HEK293T (cell line): ENCODE results near the gene DLG2.

Experiments
- CTCF ChIA-PET: fragments of 350-600 bp; formaldehyde crosslinking; extraction: SDS; loops from one replicate; lab custom pipeline; 2021; ENCODE audit warnings: antibody characterized with exemption, inconsistent platforms; lab: Yijun Ruan, JAX
- POLR2A ChIA-PET: fragments of 350-600 bp; formaldehyde crosslinking; extraction: SDS; loops from one replicate; lab custom pipeline; 2020; ENCODE audit warnings: antibody characterized with exemption, inconsistent platforms; lab: Yijun Ruan, JAX
- DNase-seq: peaks from one replicate; pipeline ENCODE4 v3.0.0; 2012; ENCODE audit warnings: mixed read lengths; ENCODE audit errors: extremely low spot score
- ARNT ChIP-seq: fragments of 450-650 bp; IDR thresholded peaks from 2 replicates; pipeline ENCODE4 v1.6.1; 2017; ENCODE audit warnings: mild to moderate bottlenecking
- BHLHE40 ChIP-seq: fragments of 450-650 bp; IDR thresholded peaks from 2 replicates; pipeline ENCODE4 v1.6.1; 2016; ENCODE audit warnings: mild to moderate bottlenecking, moderate library complexity, borderline replicate concordance
- CTBP1 ChIP-seq: fragments of 450-650 bp; IDR thresholded peaks from 2 replicates; pipeline ENCODE4 v1.6.1; 2016; ENCODE audit warnings: borderline replicate concordance
- ELF4 ChIP-seq: fragments of 450-650 bp; IDR thresholded peaks from 2 replicates; pipeline ENCODE4 v1.6.1; 2017; ENCODE audit warnings: antibody characterized with exemption
- FOXA1 ChIP-seq: fragments of 450-650 bp; IDR thresholded peaks from 2 replicates; pipeline ENCODE4 v1.6.1; 2016; ENCODE audit warnings: mild to moderate bottlenecking
- FOXK2 ChIP-seq: fragments of 450-650 bp; IDR thresholded peaks from 2 replicates; pipeline ENCODE4 v1.6.1; 2016; ENCODE audit warnings: mild to moderate bottlenecking
- FOXM1 ChIP-seq: fragments of 450-650 bp; IDR thresholded peaks from 2 replicates; pipeline ENCODE4 v1.6.1; 2017; ENCODE audit warnings: mild to moderate bottlenecking, borderline replicate concordance
- HDGF ChIP-seq: fragments of 450-650 bp; IDR thresholded peaks from 2 replicates; pipeline ENCODE4 v1.6.1; 2017; ENCODE audit warnings: antibody characterized with exemption, borderline replicate concordance
- L3MBTL2 ChIP-seq: fragments of 450-650 bp; conservative IDR thresholded peaks from 2 replicates; pipeline ENCODE4 v1.6.1; 2016; ENCODE audit warnings: mild to moderate bottlenecking
- LEF1 ChIP-seq: fragments of 450-650 bp; IDR thresholded peaks from 2 replicates; pipeline ENCODE4 v1.6.1; 2017; ENCODE audit warnings: mild to moderate bottlenecking, borderline replicate concordance
- NFRKB ChIP-seq: fragments of 450-650 bp; IDR thresholded peaks from 2 replicates; pipeline ENCODE4 v1.6.1; 2016; ENCODE audit warnings: mild to moderate bottlenecking, moderate library complexity
- SP1 ChIP-seq: fragments of 450-650 bp; IDR thresholded peaks from 2 replicates; pipeline ENCODE4 v1.6.1; 2017
- SUZ12 ChIP-seq: fragments of 450-650 bp; IDR thresholded peaks from 2 replicates; pipeline ENCODE4 v1.6.1; 2016; ENCODE audit warnings: mild to moderate bottlenecking
- TARDBP ChIP-seq: fragments of 450-650 bp; IDR thresholded peaks from 2 replicates; pipeline ENCODE4 v1.6.1; 2016
- ZNF384 ChIP-seq: fragments of 450-650 bp; IDR thresholded peaks from 2 replicates; pipeline ENCODE4 v1.6.1; 2016
- TF ChIP-seq, protein P1 (sequence below): fragments of 450-650 bp; IDR thresholded peaks from 2 replicates; pipeline ENCODE4 v1.6.1; 2016

The DLG2 gene

DNA sequence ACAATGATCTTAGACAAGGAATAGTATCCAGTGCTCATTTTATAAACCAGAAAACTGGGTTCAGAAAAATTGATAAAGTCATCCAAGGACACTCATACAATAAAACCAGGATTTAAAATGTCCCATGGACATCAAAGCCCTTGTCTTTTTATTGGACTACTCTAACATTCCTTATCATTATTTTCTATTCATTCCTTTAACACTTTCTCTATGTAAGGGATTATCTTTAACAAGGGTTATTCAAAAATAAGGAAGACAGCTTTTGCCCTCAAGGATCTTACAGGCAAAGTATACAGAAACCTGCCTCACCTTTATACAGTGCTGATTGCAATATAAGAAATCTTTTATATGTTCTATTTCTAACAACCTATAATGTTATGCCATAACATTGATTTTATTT lies 790.8 kb downstream of the DLG2 start:
- ChIA-PET CTCF (no interaction called here), POLR2A (no interaction called here)
- TF ChIP-seq HDGF (no peak), ELF4 (no peak), FOXM1 (no peak), LEF1 (no peak), FOXK2 (no peak)
- no peak for DNase-seq

DNA sequence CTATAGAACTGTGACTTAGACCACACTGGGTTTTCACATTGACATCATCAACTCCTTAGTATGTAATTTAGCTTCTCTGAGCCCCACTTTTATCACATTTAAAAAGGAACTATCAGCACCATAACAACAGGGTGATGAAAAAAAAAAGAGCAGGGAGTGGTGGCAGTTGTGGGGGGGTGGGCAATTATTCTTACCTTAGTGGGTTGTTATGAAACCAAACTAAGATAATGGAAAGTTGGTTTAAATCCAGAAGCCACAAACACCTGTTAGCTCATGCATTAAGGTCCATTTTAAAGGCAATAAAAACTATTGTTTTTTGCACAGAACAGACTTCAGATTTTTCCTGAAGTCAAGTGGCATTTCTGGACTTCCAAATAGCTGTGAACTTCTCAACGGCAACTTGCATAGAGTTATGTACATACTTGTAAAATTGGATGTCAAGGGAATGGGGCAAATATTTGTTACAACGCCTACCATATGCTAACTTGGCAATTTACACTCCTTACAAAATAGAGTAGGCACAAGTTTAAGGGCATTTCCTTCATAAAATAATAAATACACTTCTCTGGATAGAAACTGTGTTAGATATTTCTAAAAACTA lies 793.6 kb downstream of the DLG2 start:
- ChIA-PET POLR2A (no interaction called here), CTCF (no interaction called here)
- TF ChIP-seq ARNT, result no peak
- DNase-seq, result no peak

DNA sequence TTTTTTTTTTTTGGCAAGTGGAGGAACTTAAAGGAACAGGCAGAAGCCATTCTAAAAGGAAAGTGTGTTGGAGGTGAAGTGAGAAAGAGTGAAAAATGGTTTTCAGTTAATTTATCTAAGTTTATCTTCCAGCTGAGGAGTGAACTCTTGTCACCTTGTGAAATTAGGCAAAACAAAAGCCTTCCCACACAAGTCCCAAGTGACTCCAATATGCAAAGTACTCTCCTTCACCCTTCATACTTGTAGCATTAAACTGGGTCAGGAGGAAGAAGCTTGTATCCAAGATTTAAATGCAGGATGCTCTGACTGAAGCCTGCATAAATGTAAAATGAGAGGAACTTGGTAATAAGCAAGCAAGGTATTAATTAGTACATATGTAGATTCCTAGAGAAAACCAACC lies 796.8 kb downstream of the DLG2 start:
- ChIA-PET CTCF (no interaction called here), POLR2A (no interaction called here)
- no peak for TF ChIP-seq CTBP1
- TF ChIP-seq NFRKB, result no peak
- TF ChIP-seq SUZ12, result no peak
- no peak for TF ChIP-seq L3MBTL2
- TF ChIP-seq FOXA1, result no peak
- TF ChIP-seq HDGF, result no peak
- no peak for TF ChIP-seq ZNF384
- no peak for TF ChIP-seq FOXM1
- TF ChIP-seq FOXK2, result no peak
- TF ChIP-seq BHLHE40, result no peak
- TF ChIP-seq SP1, result no peak
- no peak for TF ChIP-seq ARNT
- TF ChIP-seq, protein P1, sequence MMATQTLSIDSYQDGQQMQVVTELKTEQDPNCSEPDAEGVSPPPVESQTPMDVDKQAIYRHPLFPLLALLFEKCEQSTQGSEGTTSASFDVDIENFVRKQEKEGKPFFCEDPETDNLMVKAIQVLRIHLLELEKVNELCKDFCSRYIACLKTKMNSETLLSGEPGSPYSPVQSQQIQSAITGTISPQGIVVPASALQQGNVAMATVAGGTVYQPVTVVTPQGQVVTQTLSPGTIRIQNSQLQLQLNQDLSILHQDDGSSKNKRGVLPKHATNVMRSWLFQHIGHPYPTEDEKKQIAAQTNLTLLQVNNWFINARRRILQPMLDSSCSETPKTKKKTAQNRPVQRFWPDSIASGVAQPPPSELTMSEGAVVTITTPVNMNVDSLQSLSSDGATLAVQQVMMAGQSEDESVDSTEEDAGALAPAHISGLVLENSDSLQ, result no peak
- TF ChIP-seq ELF4, result no peak
- TF ChIP-seq LEF1, result no peak
- no peak for TF ChIP-seq TARDBP
- DNase-seq, result no peak

DNA sequence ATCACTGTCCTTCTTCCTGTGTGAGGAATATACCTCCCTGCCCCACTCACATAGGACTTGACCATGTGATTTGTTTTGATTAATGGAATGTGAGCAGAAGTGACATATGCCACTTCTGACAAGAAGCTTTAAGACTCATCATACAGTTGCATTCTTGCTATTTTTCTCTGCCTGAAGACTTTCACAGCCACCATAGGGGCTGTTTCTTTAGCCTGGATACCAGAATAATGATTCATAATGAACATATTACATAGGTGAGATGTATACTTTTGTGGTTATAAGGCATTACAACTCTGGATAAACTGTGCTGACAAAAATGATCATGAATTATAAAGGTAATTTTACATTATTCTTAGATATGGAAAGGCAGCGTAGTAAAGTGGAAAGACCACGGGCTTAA lies 798.0 kb downstream of the DLG2 start:
- POLR2A ChIA-PET, result no interaction called here
- DNase-seq, result no peak
- no peak for TF ChIP-seq FOXK2
- no peak for TF ChIP-seq SUZ12
- no peak for TF ChIP-seq NFRKB
- TF ChIP-seq CTBP1, result no peak
- no peak for TF ChIP-seq L3MBTL2
- no peak for TF ChIP-seq ELF4
- TF ChIP-seq HDGF, result no peak
- no peak for TF ChIP-seq FOXM1
- TF ChIP-seq ZNF384, result no peak
- TF ChIP-seq, protein P1, result no peak
- no peak for TF ChIP-seq FOXA1
- CTCF ChIA-PET, result no interaction called here

DNA sequence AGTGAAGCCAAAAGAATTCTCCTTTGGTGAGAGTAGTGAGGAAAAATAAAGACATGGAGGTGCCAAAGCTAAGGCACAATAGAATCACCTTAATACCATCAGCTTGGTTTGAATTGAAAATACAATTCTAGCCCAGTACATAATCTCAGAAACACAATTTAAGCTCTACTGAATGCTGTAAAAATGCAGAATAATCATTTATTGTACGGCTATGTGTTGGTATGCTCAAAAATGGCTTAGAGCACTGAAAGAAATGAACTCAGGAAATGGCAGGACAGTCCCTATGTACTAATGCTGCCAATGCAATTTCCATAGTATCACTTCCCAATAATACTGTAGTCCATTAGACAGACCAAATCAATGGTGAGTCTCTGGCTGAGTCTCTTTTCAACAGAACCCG lies 798.5 kb downstream of the DLG2 start:
- ChIA-PET POLR2A (no interaction called here), CTCF (no interaction called here)
- TF ChIP-seq BHLHE40 (no peak), LEF1 (no peak), SP1 (no peak), ELF4 (no peak), NFRKB (no peak), ARNT (no peak), FOXA1 (no peak), FOXM1 (no peak), L3MBTL2 (no peak), CTBP1 (no peak), ZNF384 (no peak), TARDBP (no peak), HDGF (no peak), FOXK2 (no peak)
- TF ChIP-seq, protein P1, result no peak
- no peak for DNase-seq

DNA sequence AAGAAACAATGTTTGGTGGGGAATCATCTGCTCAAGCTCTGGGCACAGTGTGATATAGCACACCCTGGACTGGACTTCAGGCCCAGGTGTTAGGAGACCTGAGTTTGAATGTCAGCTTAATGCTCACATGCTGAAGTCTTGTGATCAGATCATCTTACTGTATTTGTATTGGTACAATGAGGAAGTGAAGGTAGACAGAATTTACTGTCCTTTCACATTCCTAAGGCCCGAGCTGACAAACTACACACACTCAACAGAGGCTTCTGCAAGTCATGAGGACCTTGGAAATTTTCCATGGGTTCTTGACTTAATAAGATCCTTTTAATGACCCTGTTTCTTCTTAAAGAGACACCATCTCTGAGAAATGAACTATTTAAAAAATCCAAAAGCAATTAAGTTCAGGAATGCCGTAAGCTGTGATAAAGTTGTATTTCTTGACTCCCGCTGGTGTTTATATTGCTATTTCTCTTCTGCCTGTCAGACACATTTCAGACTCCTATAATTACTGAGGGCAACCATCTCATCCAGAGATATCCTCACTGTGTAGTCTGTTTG lies 802.0 kb downstream of the DLG2 start:
- no peak for TF ChIP-seq ZNF384
- TF ChIP-seq FOXK2, result no peak
- no peak for TF ChIP-seq TARDBP
- TF ChIP-seq L3MBTL2, result no peak
- no peak for TF ChIP-seq LEF1
- TF ChIP-seq, protein P1, result no peak
- TF ChIP-seq CTBP1, result no peak
- no peak for TF ChIP-seq BHLHE40
- TF ChIP-seq ELF4, result no peak
- TF ChIP-seq FOXA1, result no peak
- TF ChIP-seq ARNT, result no peak
- no peak for TF ChIP-seq FOXM1
- no peak for TF ChIP-seq HDGF
- TF ChIP-seq SP1, result no peak
- ChIA-PET CTCF (interaction anchor here (1.0 kb wide), 1 partner anchor 25 kb away, joined by 3 read pairs; no protein-coding TSS in a partner anchor), POLR2A (no interaction called here)
- DNase-seq, result no peak
